Neural progenitor cell (in vitro differentiated cells): ENCODE measurements around the gene KCNN2. TPM values are rescaled to one million over a fixed set of nuclear protein-coding genes. Genes with fewer than 3 reads are reported as not detected.

ENCODE experiments used
- DNase-seq: peaks from one replicate; pipeline ENCODE4 v3.0.0-alpha.2; 2016; ENCODE audit warnings: low spot score
- H2AFZ ChIP-seq: fragments of 200-600 bp; sonication (generic); replicated peaks from 2 replicates; pipeline ENCODE4 v1.6.1; 2016; ENCODE audit warnings: antibody characterized with exemption
- H3F3A ChIP-seq: fragments of 200-600 bp; sonication (generic); 2 replicates; pipeline ENCODE4 v1.6.1; 2016; ENCODE audit warnings: antibody characterized with exemption, low read depth
- H3K27ac ChIP-seq: fragments of 200-600 bp; sonication (generic); 2 replicates; pipeline ENCODE4 v1.5.1; 2016; ENCODE audit warnings: mild to moderate bottlenecking
- H3K27me3 ChIP-seq: fragments of 200-600 bp; sonication (generic); 2 replicates; pipeline ENCODE4 v1.6.1; 2016; ENCODE audit warnings: mild to moderate bottlenecking, moderate library complexity
- H3K36me3 ChIP-seq: fragments of 200-600 bp; sonication (generic); 2 replicates; pipeline ENCODE4 v1.5.1; 2016
- H3K4me1 ChIP-seq: fragments of 200-600 bp; sonication (generic); 2 replicates; pipeline ENCODE4 v1.6.1; 2016; ENCODE audit warnings: mixed run types
- H3K4me2 ChIP-seq: fragments of 200-600 bp; sonication (generic); 2 replicates; pipeline ENCODE4 v1.6.1; 2016
- H3K4me3 ChIP-seq: fragments of 200-600 bp; sonication (generic); 2 replicates; pipeline ENCODE4 v1.5.1; 2016
- H3K79me2 ChIP-seq: fragments of 200-600 bp; sonication (generic); 2 replicates; pipeline ENCODE4 v1.6.1; 2016; ENCODE audit warnings: low read depth
- H3K9ac ChIP-seq: fragments of 200-600 bp; sonication (generic); 2 replicates; pipeline ENCODE4 v1.6.1; 2016
- H3K9me3 ChIP-seq: fragments of 200-600 bp; sonication (generic); 2 replicates; pipeline ENCODE4 v1.5.1; 2016; ENCODE audit warnings: low read depth
- H4K20me1 ChIP-seq: fragments of 200-600 bp; sonication (generic); 2 replicates; pipeline ENCODE4 v1.6.1; 2016; ENCODE audit warnings: low read depth
- H3K27ac Mint-ChIP-seq: 3 replicates; pipeline ENCODE4 v1.8.0; 2021; ENCODE audit warnings: mixed read lengths
- H3K27me3 Mint-ChIP-seq: 2 replicates; pipeline ENCODE4 v1.8.0; 2022; ENCODE audit warnings: low read depth, mild to moderate bottlenecking, inconsistent platforms, moderate library complexity, mixed read lengths; ENCODE audit not compliant: insufficient read depth
- H3K36me3 Mint-ChIP-seq: 3 replicates; pipeline ENCODE4 v1.8.0; 2021; ENCODE audit warnings: mixed read lengths
- H3K4me1 Mint-ChIP-seq: 3 replicates; pipeline ENCODE4 v1.8.0; 2021; ENCODE audit warnings: mixed read lengths
- H3K4me3 Mint-ChIP-seq: 3 replicates; pipeline ENCODE4 v1.8.0; 2021; ENCODE audit warnings: mild to moderate bottlenecking, moderate library complexity, mixed read lengths
- H3K9me3 Mint-ChIP-seq: 3 replicates; pipeline ENCODE4 v1.8.0; 2020; ENCODE audit warnings: mixed read lengths
- CTCF ChIP-seq: fragments of 200-600 bp; sonication (generic); IDR thresholded peaks from 2 replicates; pipeline ENCODE4 v1.5.1; 2017; ENCODE audit warnings: antibody characterized with exemption, mild to moderate bottlenecking
- EZH2 ChIP-seq: fragments of 200-600 bp; sonication (generic); IDR thresholded peaks from 2 replicates; pipeline ENCODE4 v1.6.1; 2017; ENCODE audit warnings: antibody characterized with exemption, mild to moderate bottlenecking, moderate library complexity
- EZH2phosphoT487 ChIP-seq: fragments of 200-600 bp; sonication (generic); IDR thresholded peaks from 2 replicates; pipeline ENCODE4 v1.6.1; 2017; ENCODE audit warnings: antibody characterized with exemption
- total RNA-seq: library from RNA; depleted of rRNA; stranded (reverse); fragments of >200 nt; gene quantifications from 2 replicates; pipeline ENCODE4 v1.2.3, GENCODE V29; 2015; ENCODE audit warnings: low replicate concordance

KCNN2 gene
- total RNA-seq, 1 donor from 2014 or later, result 5.2 TPM

- TF ChIP-seq EZH2phosphoT487, result no peak
- TF ChIP-seq EZH2, result no peak
- no peak for TF ChIP-seq CTCF
- H3K4me1 Mint-ChIP-seq, result no peaks in the 10 kb centered on the region
- no peaks in the 10 kb centered on the region for H3F3A ChIP-seq
- no peak for DNase-seq
- H3K9ac ChIP-seq, result no peak overlapping the region
- no peak overlapping the region for H3K4me3 Mint-ChIP-seq
- H4K20me1 ChIP-seq, result no peaks in the 10 kb centered on the region
- H3K36me3 ChIP-seq, result no peaks in the 10 kb centered on the region
- H3K27ac Mint-ChIP-seq, result no peak overlapping the region
- H3K4me1 ChIP-seq, result no peaks in the 10 kb centered on the region
- no peak overlapping the region for H3K27ac ChIP-seq
- no peaks in the 10 kb centered on the region for H3K36me3 Mint-ChIP-seq
- no peak overlapping the region for H3K4me3 ChIP-seq
- H3K79me2 ChIP-seq, result no peaks in the 10 kb centered on the region
- H3K9me3 Mint-ChIP-seq, result no peaks in the 10 kb centered on the region
- H3K4me2 ChIP-seq, result no peak overlapping the region
- H3K9me3 ChIP-seq, result no peaks in the 10 kb centered on the region
- H3K27me3 ChIP-seq, result no peaks in the 10 kb centered on the region
- no peak overlapping the region for H2AFZ ChIP-seq
- H3K27me3 Mint-ChIP-seq, result no peaks in the 10 kb centered on the region
Observed at GRCh38 chr5:114332925-114333324, 28.9 kb upstream of the KCNN2 start.

- Histone ChIP-seq H3K4me1 (no peaks in the 10 kb centered on the region), H3K79me2 (no peaks in the 10 kb centered on the region), H3K4me2 (no peak overlapping the region), H3K9ac (no peak overlapping the region), H4K20me1 (no peaks in the 10 kb centered on the region), H3K4me3 (no peak overlapping the region), H3F3A (no peaks in the 10 kb centered on the region), H3K27ac (no peak overlapping the region), H2AFZ (peak overlapping the region; percentile 20), H3K36me3 (no peaks in the 10 kb centered on the region), H3K9me3 (no peaks in the 10 kb centered on the region), H3K27me3 (no peaks in the 10 kb centered on the region)
- Mint-ChIP-seq H3K4me3 (no peak overlapping the region), H3K4me1 (no peaks in the 10 kb centered on the region), H3K27me3 (no peaks in the 10 kb centered on the region), H3K9me3 (peaks cover 5% of the 10 kb centered on the region), H3K27ac (no peak overlapping the region), H3K36me3 (no peaks in the 10 kb centered on the region)
- DNase-seq, result no peak
- TF ChIP-seq CTCF, result no peak
Observed at GRCh38 chr5:114335391-114335790, 26.5 kb upstream of the KCNN2 start.

GRCh38 chr5:114339108-114339507, 22.8 kb upstream of the KCNN2 start:
- peaks cover 5% of the 10 kb centered on the region for H3K9me3 Mint-ChIP-seq
- H3K4me3 Mint-ChIP-seq, result no peak overlapping the region
- no peaks in the 10 kb centered on the region for H3K79me2 ChIP-seq
- H3K4me2 ChIP-seq, result no peak overlapping the region
- no peaks in the 10 kb centered on the region for H3F3A ChIP-seq
- H3K27me3 Mint-ChIP-seq, result no peaks in the 10 kb centered on the region
- H4K20me1 ChIP-seq, result no peaks in the 10 kb centered on the region
- H3K27ac ChIP-seq, result no peak overlapping the region
- no peaks in the 10 kb centered on the region for H3K4me1 ChIP-seq
- H3K9me3 ChIP-seq, result no peaks in the 10 kb centered on the region
- H3K4me1 Mint-ChIP-seq, result no peaks in the 10 kb centered on the region
- H3K4me3 ChIP-seq, result no peak overlapping the region
- TF ChIP-seq EZH2phosphoT487 (no peak), CTCF (no peak), EZH2 (no peak)
- H2AFZ ChIP-seq, result no peak overlapping the region
- DNase-seq, result no peak
- no peak overlapping the region for H3K9ac ChIP-seq
- no peaks in the 10 kb centered on the region for H3K27me3 ChIP-seq
- H3K36me3 ChIP-seq, result no peaks in the 10 kb centered on the region
- no peaks in the 10 kb centered on the region for H3K36me3 Mint-ChIP-seq
- H3K27ac Mint-ChIP-seq, result no peak overlapping the region

GRCh38 chr5:114346181-114346580, 15.7 kb upstream of the KCNN2 start:
- Mint-ChIP-seq H3K36me3 (no peaks in the 10 kb centered on the region), H3K4me3 (no peak overlapping the region), H3K9me3 (no peaks in the 10 kb centered on the region), H3K27me3 (peaks cover 3% of the 10 kb centered on the region), H3K27ac (peak overlapping the region; percentile 37), H3K4me1 (no peaks in the 10 kb centered on the region)
- no peaks in the 10 kb centered on the region for H3K9me3 ChIP-seq
- no peaks in the 10 kb centered on the region for H3K4me1 ChIP-seq
- no peak overlapping the region for H3K9ac ChIP-seq
- H3K4me2 ChIP-seq, result no peak overlapping the region
- TF ChIP-seq EZH2phosphoT487, result no peak
- no peak overlapping the region for H3K27ac ChIP-seq
- no peaks in the 10 kb centered on the region for H4K20me1 ChIP-seq
- H3F3A ChIP-seq, result no peaks in the 10 kb centered on the region
- no peaks in the 10 kb centered on the region for H3K36me3 ChIP-seq
- H3K79me2 ChIP-seq, result no peaks in the 10 kb centered on the region
- H2AFZ ChIP-seq, result no peak overlapping the region
- H3K4me3 ChIP-seq, result no peak overlapping the region
- no peak for DNase-seq
- H3K27me3 ChIP-seq, result no peaks in the 10 kb centered on the region
